Activated T-cell treated with anti-CD3 and anti-CD28 coated beads for 24 hours (primary cell): ENCODE measurements around the gene RNF215.
A peak's percentile ranks its signal among the peaks of the same experiment; 100 is the strongest.

Experiments used
- DNase-seq: peaks from one replicate; pipeline ENCODE4 v3.0.0-alpha.2; 2020; ENCODE audit warnings: low read depth

Gene RNF215

GRCh38 chr22:30386960-30387827 lies at the start of gene RNF215:
Gene RNF215, minus strand, starts transcription at chr22:30387411. Its CDS starts 98 bp downstream, at chr22:30387313.
- DNase-seq: peak; percentile 70

GRCh38 chr22:30436196-30436595 lies 49.0 kb upstream of the RNF215 start:
- DNase-seq: no peak

- peak; percentile 74 for DNase-seq
Observed at GRCh38 chr22:30435674-30436126, 48.5 kb upstream of the RNF215 start.

DNA sequence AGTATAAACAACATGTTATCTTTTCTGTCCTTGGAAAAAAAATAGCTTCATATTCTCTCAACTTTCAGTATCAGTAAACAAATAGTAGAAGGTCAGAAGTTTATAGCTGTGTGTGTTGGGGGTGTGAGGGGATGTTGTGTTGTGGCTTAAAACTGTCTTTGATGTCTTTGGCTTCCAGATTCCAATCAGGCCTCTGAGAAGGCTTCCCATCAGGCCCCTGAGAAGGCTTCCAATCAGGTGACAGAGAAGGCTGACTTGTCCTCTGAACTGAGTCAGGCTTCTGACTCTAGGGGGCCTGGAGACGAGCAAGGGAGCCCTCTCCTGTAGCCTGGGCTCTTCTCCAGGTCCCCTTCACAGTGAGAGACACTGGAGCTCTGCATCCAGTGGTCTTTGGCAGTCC lies 47.6 kb upstream of the RNF215 start:
- no peak for DNase-seq

- no peak for DNase-seq
Observed at GRCh38 chr22:30433773-30434172, 46.6 kb upstream of the RNF215 start.

GRCh38 chr22:30433227-30433626 lies 46.0 kb upstream of the RNF215 start:
- DNase-seq: no peak

GRCh38 chr22:30432520-30432919 lies 45.3 kb upstream of the RNF215 start:
- no peak for DNase-seq

GRCh38 chr22:30432096-30432495 lies 44.9 kb upstream of the RNF215 start:
- no peak for DNase-seq

- DNase-seq: no peak
Observed at GRCh38 chr22:30430933-30431332, 43.7 kb upstream of the RNF215 start.

DNA sequence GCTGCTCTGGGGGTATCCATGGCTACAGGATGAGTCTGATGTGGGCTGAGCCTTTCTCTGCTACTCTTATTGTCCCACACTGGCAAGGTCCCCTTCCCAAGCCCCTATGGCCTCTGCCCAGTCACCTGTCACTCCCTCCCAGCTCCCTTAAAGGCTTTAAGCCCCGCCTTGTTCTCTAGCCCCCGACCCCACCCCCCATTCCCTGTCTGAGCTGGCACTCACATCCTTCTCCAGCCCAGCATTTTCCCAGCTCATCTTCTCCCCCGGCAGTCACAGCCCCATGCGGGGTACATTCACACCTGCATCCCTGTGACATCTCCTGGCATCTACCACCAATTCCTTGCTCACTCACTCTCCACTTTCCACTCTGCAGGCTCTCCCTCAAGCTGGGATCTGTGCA lies 42.7 kb upstream of the RNF215 start:
- DNase-seq: no peak

- no peak for DNase-seq
Observed at GRCh38 chr22:30427871-30428270, 40.7 kb upstream of the RNF215 start.

GRCh38 chr22:30426388-30427353 lies 39.5 kb upstream of the RNF215 start:
- peak; percentile 85 for DNase-seq

GRCh38 chr22:30425616-30426387 lies 38.6 kb upstream of the RNF215 start, which contains the start of gene MTFP1:
Gene MTFP1, plus strand, starts transcription at chr22:30425768. Its CDS starts 112 bp downstream, at chr22:30425880.
- peak; percentile 46 for DNase-seq

- no peak for DNase-seq
Observed at GRCh38 chr22:30425327-30425615, 38.1 kb upstream of the RNF215 start.

DNA sequence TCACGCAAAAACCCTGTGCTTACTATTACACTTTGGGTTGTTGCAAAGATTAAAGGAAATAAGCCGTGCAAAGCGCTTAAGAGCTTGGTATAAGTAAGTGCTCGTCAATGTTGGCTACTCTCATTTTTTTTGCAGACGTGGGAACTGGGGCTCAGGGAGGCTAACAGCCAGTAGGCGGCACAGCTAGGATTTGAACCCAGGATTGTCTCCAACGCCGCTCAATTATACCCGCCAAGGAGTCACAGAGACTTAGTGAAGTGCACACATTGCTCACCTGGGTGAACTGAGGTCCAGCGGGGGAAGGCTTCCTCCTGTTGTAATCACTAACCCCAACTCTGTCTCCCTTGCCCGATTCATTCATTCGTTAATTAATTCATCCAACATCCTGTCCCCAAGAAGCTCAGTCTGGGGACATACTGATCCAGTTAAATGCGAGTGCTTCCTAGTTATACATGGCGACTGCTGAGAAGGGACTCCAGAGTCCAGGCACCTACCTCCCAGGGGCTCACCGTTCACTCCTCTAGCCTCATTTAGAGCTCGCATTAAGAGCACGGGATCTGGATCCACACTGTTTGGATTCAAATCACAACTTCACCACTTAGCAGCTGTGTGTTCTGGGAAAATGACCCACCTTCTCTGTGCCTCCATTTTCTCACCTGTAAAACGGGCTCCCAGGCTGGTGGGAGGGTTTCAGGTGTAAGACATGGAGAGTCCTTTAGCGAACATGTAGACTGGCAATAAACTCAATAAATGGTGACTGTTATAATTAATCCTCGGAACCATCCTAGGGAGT lies 37.5 kb upstream of the RNF215 start:
- no peak for DNase-seq

- DNase-seq: peak; percentile 98
Observed at GRCh38 chr22:30423959-30424533, 36.8 kb upstream of the RNF215 start.

GRCh38 chr22:30423301-30423958 lies 36.2 kb upstream of the RNF215 start:
- DNase-seq: peak; percentile 54

DNA sequence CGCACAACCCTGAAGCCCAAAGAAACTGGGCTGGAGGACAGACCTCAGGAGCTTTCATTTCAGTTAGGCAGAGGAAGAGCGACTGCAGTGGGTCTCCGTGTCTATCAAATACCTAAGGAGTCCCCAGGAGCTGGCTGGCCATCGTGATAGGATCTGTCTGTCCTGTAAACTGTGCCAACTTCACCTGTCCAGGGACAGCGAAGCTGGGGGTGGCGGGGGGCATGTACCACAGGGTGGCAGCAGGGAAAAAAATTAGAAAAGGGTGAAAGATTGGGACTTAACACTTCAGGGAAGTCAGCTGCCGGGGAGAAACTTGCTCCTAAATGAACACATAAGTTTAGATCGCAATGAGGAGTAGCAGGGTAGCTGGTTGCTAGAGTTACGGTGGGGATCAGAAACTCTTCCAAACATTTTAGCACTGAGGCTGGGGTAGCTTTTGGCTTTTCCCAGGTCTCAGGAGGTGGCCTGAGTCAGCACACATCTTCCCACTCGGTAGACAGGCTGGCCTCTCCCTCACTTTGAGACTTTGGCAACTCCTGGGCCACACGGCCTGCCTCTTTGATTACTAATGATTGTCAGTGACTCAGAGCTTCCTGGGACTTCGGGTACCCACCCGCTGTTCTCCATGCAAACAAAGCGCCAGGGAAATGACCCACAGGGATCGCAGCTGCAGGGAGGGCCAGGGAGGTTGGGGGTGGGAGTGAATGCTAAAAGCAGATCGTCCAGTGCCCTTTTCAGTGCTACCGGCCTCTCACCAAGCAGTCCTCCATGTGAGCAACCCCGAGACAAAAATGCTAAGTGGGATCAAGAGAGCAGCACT lies 35.5 kb upstream of the RNF215 start:
- DNase-seq: no peak
